Measurements from ENCODE around the gene OSGIN1.

OSGIN1 gene, protein sequence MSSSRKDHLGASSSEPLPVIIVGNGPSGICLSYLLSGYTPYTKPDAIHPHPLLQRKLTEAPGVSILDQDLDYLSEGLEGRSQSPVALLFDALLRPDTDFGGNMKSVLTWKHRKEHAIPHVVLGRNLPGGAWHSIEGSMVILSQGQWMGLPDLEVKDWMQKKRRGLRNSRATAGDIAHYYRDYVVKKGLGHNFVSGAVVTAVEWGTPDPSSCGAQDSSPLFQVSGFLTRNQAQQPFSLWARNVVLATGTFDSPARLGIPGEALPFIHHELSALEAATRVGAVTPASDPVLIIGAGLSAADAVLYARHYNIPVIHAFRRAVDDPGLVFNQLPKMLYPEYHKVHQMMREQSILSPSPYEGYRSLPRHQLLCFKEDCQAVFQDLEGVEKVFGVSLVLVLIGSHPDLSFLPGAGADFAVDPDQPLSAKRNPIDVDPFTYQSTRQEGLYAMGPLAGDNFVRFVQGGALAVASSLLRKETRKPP

DNA sequence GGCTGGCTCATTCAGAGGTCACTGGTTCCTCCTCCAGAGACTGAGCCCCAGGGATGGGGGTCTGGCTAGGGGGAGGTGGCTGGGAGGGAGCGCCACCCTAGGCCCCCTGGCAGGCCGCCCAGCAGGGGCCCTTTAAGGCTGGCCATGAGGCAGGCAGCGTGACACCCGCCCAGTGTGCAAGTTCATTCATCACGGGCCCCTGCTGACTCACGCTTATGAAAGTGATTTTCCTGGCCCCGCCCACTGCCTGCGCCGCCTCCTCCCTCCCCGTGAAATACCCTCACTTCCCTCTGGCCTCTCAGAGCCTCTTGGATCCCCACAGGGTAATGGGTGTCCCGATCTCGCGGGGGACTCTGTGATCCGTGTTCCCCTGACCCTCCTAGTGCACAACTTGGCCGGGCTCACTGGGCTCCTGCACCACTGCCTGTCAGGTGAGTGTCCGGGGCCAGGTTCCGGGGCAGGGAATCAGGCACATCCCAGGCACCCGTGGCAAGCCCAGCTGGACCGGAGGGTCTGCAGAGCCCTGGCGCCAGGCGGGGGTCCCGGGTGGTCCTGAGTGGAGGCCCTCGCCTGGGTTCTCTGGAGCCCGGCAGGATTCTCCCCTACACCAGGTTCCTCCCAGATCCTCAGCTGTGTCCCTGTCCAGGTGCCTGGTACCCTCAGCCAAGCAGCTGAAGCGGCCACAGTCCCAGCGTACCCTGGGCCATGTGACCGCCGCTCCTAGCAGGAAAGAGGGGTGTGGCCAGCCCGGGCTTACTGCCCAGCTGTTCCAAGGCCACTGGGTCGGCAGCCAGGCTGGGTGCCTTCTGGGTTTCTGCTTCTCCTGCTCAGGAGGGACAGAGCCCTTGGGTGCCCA lies at the start of gene OSGIN1:
Gene OSGIN1 (plus strand): TSS at position 301 of the 856 bp plus-strand sequence. CDS start 4,432 bp downstream, outside the sequence.
- peak within 1 kb of the TSS; percentile 52 for H3K27ac Mint-ChIP-seq
- DNase-seq, result peak; percentile 90
- H3K36me3 Mint-ChIP-seq (ENCODE audit: low read depth), result no peaks in the 10 kb centered on the region
- peak; percentile 87 for ATAC-seq
- H3K4me3 Mint-ChIP-seq, result peak within 1 kb of the TSS; percentile 65
- H3K4me1 Mint-ChIP-seq, result peaks cover 15% of the 10 kb centered on the region
- no peaks in the 10 kb centered on the region for H3K9me3 Mint-ChIP-seq
- H3K27me3 Mint-ChIP-seq, result peaks cover 16% of the 10 kb centered on the region

DNA sequence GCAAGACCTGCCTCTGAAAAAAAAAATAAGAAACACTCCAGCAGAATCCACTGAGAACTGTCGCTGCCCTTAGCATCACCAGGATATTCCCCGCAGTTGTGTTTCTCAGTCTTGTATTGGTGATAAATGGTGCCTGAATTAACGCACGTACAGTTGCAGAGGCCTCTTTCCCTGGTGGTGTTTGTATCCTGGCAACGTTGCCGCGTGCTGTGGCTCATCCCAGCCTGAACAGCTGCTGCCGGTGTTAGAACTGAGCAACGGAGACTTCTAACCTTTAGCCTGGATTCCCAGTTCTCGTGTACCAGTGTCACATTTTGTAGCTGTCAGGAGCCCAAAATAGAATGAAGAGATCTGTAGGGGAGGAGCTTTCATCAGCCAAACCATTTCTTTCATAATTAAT lies 49.3 kb upstream of the OSGIN1 start:
- Mint-ChIP-seq H3K4me3 (no peak overlapping the region), H3K27ac (no peak overlapping the region), H3K36me3 (ENCODE audit: low read depth) (peaks cover 4% of the 10 kb centered on the region), H3K27me3 (no peaks in the 10 kb centered on the region), H3K9me3 (no peaks in the 10 kb centered on the region), H3K4me1 (peaks cover 20% of the 10 kb centered on the region)
- ATAC-seq (no peak), DNase-seq (no peak)

DNA sequence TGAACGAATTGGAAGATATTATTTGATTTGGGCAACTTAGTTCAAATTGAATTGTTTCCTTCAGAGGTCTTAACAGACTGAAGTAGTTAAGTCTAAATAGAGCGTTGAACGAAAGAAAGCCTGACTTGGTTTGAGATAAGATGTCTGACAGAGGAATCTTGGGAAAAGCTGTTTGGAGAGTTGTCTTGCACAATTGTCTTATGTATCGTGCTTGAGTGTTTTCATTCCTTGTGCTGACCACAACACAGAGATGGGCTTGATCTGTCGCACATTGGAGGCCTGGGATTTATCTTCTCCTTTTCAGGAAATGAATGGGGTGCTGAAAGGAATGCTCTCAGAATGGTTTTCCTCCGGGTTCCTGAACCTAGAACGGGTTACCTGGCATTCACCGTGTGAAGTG lies 46.4 kb upstream of the OSGIN1 start:
- H3K9me3 Mint-ChIP-seq, result no peaks in the 10 kb centered on the region
- DNase-seq, result no peak
- H3K27ac Mint-ChIP-seq, result no peak overlapping the region
- H3K4me1 Mint-ChIP-seq, result peaks cover 4% of the 10 kb centered on the region
- H3K36me3 Mint-ChIP-seq (ENCODE audit: low read depth), result peaks cover 5% of the 10 kb centered on the region
- H3K4me3 Mint-ChIP-seq, result no peak overlapping the region
- no peak for ATAC-seq
- H3K27me3 Mint-ChIP-seq, result no peaks in the 10 kb centered on the region

GRCh38 chr16:83907111-83907510 lies 45.9 kb upstream of the OSGIN1 start:
- ATAC-seq (no peak), DNase-seq (no peak)
- Mint-ChIP-seq H3K9me3 (no peaks in the 10 kb centered on the region), H3K27me3 (no peaks in the 10 kb centered on the region), H3K4me3 (no peak overlapping the region), H3K27ac (no peak overlapping the region), H3K4me1 (peaks cover 4% of the 10 kb centered on the region), H3K36me3 (ENCODE audit: low read depth) (peaks cover 5% of the 10 kb centered on the region)

- peaks cover 5% of the 10 kb centered on the region for H3K36me3 Mint-ChIP-seq (ENCODE audit: low read depth)
- no peak for ATAC-seq
- H3K27me3 Mint-ChIP-seq, result no peaks in the 10 kb centered on the region
- H3K27ac Mint-ChIP-seq, result no peak overlapping the region
- H3K4me1 Mint-ChIP-seq, result peaks cover 2% of the 10 kb centered on the region
- H3K4me3 Mint-ChIP-seq, result no peak overlapping the region
- H3K9me3 Mint-ChIP-seq, result no peaks in the 10 kb centered on the region
- DNase-seq, result no peak
Observed at GRCh38 chr16:83907631-83908250, 45.3 kb upstream of the OSGIN1 start.

DNA sequence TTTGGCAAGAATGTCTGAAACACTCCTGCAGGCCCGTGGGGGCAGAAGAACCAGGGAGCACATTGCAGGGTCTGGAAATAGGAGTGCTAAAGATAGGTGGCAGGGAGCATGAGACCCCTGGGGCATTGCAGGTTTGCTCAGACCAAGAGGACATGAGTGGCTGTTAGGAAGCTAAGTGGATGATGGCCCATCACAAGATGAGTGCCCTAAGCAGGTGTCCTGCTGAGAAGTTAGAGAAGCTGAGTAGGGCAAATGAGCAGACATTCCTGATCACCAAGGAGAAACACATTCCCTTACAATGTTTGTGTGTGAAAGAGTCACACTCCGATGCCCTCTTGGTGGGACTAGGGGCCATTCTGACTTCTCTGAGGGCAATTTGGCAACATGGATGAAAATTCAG lies 44.2 kb upstream of the OSGIN1 start:
- Mint-ChIP-seq H3K36me3 (ENCODE audit: low read depth) (peaks cover 10% of the 10 kb centered on the region), H3K4me1 (no peaks in the 10 kb centered on the region), H3K27me3 (no peaks in the 10 kb centered on the region), H3K27ac (no peak overlapping the region), H3K9me3 (no peaks in the 10 kb centered on the region), H3K4me3 (no peak overlapping the region)
- DNase-seq (no peak), ATAC-seq (no peak)

DNA sequence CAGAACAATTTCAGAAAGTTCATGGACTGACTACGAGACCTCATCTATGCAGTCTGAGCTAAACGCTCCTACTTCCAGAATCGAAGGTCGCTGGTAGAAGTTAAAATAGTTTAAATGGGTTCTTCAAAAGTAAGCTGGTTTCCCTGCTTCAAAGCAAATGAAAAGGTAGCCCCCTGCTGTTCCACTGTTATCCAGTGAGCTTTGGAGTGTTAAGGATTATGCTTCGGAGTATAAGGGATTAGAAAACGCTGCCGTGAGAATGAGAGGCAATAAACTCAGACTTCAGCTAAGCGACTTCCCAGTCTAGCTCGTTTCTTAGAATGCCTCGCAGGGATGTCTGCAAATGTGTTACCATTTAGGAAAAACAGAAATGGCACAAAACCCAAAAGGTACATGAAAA lies 41.8 kb upstream of the OSGIN1 start:
- H3K36me3 Mint-ChIP-seq (ENCODE audit: low read depth), result peaks cover 21% of the 10 kb centered on the region
- no peaks in the 10 kb centered on the region for H3K9me3 Mint-ChIP-seq
- no peaks in the 10 kb centered on the region for H3K27me3 Mint-ChIP-seq
- no peak for DNase-seq
- H3K4me1 Mint-ChIP-seq, result peaks cover 2% of the 10 kb centered on the region
- H3K27ac Mint-ChIP-seq, result no peak overlapping the region
- ATAC-seq, result no peak
- H3K4me3 Mint-ChIP-seq, result no peak overlapping the region

- no peaks in the 10 kb centered on the region for H3K9me3 Mint-ChIP-seq
- peaks cover 2% of the 10 kb centered on the region for H3K4me1 Mint-ChIP-seq
- peak overlapping the region; percentile 22 for H3K27ac Mint-ChIP-seq
- peaks cover 28% of the 10 kb centered on the region for H3K36me3 Mint-ChIP-seq (ENCODE audit: low read depth)
- ATAC-seq (no peak), DNase-seq (no peak)
- H3K4me3 Mint-ChIP-seq, result no peak overlapping the region
- no peaks in the 10 kb centered on the region for H3K27me3 Mint-ChIP-seq
Observed at GRCh38 chr16:83912519-83913244, 40.4 kb upstream of the OSGIN1 start.

DNA sequence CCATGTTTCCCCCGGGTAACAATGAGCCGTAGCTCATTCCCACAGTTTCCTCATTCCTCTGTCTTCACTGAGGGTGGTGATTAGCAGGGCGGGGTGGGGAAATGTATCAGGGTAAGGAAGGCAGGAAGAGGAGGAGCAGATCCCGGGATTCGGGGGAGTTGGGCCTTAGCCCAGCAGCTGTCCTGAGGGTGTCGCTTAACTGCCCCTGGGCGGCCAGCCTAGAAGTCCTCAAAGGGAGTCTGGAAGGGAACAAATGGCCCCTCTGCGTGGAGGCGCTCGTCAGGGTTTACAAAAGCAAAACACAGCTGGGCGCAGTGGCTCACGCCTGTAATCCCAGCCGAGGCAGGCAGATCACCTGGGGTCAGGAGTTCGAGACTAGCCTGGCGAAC lies 39.8 kb upstream of the OSGIN1 start:
- Mint-ChIP-seq H3K27me3 (no peaks in the 10 kb centered on the region), H3K4me3 (no peak overlapping the region), H3K4me1 (peaks cover 2% of the 10 kb centered on the region), H3K9me3 (no peaks in the 10 kb centered on the region), H3K27ac (peak overlapping the region; percentile 22), H3K36me3 (ENCODE audit: low read depth) (peaks cover 31% of the 10 kb centered on the region)
- DNase-seq, result no peak
- ATAC-seq, result no peak

DNA sequence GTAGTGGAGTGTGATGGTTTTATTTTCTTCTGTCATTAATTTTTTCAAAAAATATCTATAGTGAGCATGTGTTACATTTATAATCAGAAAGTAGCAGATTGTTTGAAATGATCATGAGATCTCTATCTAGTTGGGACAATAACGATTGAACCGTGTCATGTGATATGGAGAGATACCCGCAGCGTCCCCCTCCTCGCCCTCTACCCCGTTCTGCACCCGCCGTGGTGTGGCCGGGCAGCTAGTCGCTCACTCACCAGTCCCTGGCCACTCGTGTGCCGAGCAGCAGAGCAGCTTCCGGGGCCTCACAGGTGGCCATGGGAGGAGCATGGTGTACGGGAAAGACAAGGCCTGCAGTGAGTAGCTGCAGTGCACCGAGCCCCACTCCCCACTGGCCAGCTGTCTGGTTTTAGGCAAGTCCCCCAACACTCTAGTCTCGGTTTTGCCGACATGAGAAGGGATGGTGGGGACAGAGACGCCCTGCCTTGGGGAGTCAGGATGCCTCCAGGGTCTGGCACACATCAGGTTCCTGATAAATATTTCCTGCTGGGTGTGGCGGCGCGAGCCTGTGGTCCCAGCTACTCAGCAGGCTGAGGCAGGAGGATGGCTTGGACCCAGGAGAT lies 38.8 kb upstream of the OSGIN1 start:
- no peak for DNase-seq
- Mint-ChIP-seq H3K4me3 (no peak overlapping the region), H3K27me3 (no peaks in the 10 kb centered on the region), H3K9me3 (no peaks in the 10 kb centered on the region), H3K27ac (no peak overlapping the region), H3K4me1 (peaks cover 2% of the 10 kb centered on the region), H3K36me3 (ENCODE audit: low read depth) (peaks cover 41% of the 10 kb centered on the region)
- no peak for ATAC-seq

DNA sequence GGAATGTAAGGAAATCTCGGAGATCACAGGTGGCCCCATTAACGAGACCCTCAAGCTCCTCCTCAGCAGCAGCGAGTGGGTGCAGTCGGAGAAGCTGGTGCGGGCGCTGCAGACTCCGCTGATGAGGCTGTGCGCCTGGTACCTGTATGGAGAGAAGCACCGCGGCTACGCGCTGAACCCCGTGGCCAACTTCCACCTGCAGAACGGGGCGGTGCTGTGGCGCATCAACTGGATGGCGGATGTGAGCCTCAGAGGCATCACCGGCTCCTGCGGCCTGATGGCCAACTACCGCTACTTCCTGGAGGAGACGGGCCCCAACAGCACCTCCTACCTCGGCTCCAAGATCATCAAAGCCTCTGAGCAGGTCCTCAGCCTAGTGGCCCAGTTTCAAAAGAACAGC lies 38.0 kb upstream of the OSGIN1 start:
- Mint-ChIP-seq H3K4me1 (peaks cover 2% of the 10 kb centered on the region), H3K4me3 (no peak overlapping the region), H3K36me3 (ENCODE audit: low read depth) (peaks cover 45% of the 10 kb centered on the region), H3K27ac (no peak overlapping the region), H3K9me3 (no peaks in the 10 kb centered on the region), H3K27me3 (no peaks in the 10 kb centered on the region)
- no peak for DNase-seq
- no peak for ATAC-seq

DNA sequence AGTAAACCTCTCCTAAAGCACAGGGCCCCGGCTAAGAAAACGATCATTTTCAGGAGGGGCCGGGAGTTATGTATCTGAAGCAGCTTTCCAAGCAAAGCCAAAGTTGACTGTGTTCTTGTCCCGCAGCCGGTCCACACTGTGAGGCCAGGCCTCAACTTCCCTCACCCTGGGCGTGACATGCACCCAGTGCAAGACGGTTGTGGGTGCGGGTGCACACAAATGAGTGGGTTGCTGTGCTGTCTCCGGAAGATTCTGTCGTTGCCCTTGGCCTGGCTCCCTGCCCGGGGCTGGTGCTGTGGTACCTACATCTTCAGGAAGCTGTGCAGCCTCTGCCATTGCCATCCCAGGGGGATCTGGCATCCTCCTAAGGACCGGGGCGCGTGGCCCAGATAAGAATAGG lies 37.5 kb upstream of the OSGIN1 start:
- H3K27me3 Mint-ChIP-seq, result no peaks in the 10 kb centered on the region
- no peak overlapping the region for H3K27ac Mint-ChIP-seq
- ATAC-seq, result no peak
- peaks cover 2% of the 10 kb centered on the region for H3K4me1 Mint-ChIP-seq
- no peaks in the 10 kb centered on the region for H3K9me3 Mint-ChIP-seq
- no peak overlapping the region for H3K4me3 Mint-ChIP-seq
- DNase-seq, result no peak
- peaks cover 45% of the 10 kb centered on the region for H3K36me3 Mint-ChIP-seq (ENCODE audit: low read depth)

DNA sequence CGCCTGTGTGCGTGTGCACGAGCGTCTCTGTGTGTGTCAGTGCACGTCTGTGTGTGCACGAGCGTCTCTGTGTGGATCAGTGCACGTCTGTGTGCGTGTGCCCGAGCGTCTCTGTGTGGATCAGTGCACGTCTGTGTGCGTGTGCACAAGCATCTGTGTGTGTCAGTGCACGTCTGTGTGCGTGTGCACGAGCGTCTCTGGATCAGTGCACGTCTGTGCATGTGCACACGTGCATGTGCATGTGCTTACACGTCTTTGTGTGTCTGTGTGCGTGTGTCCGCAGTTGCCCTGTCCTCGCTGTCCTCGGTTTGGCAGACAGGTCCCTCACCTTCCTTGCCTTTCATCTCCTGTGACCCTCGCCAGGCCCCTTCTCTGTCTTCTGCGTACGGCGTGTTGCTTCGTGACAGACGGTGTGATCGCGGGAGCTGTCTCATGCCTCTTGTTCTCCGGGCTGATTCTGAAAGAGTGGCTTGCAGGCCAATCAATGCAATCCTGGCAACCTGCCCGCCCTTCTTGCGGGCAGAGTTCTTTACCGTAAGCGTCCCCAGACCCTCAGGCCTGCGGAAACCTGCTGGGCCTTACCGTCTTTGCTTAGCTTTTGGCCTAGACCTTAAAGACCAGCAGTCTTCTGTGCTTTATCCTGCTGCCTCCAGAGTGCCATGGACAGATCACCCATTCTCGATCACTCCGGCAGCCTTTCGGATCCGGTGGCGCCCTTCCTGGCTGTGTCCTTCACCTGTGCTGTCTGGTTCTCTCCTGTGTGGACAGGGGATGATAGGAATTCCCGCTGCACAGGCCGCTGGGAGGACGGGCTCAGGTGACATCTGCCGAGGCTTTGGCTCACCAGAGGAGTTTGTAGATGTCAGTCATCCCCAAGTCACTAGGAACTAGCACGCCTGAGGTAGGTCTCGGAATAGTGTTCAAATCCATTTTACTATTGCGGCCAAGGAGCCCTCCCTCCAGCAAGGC lies 35.6 kb upstream of the OSGIN1 start:
- ATAC-seq (no peak), DNase-seq (no peak)
- H3K27ac Mint-ChIP-seq, result no peak overlapping the region
- H3K27me3 Mint-ChIP-seq, result no peaks in the 10 kb centered on the region
- H3K4me1 Mint-ChIP-seq, result peaks cover 2% of the 10 kb centered on the region
- H3K9me3 Mint-ChIP-seq, result no peaks in the 10 kb centered on the region
- H3K4me3 Mint-ChIP-seq, result no peak overlapping the region
- H3K36me3 Mint-ChIP-seq (ENCODE audit: low read depth), result peaks cover 46% of the 10 kb centered on the region

Measured in activated naive CD8-positive, alpha-beta T cell treated with anti-CD3 and anti-CD28 coated beads, Interleukin-2, amount 50 U/mL, for 24 hours (primary cell).